Adrenal gland (tissue), 12 donors: ENCODE results near the gene SSBP3. TPM values are rescaled to one million over a fixed set of nuclear protein-coding genes. Genes with fewer than 3 reads are reported as not detected.

Experiments
- DNase-seq, 7 donors: peaks; one replicate each; pipeline ENCODE4 v3.0.0-alpha.2; 2019 to 2020
- H3K27ac ChIP-seq, 5 donors: fragments of 200-600 bp; sonication (generic) in 4 of 5; 1 replicate in 3 of 5; 2 replicates in 2 of 5; pipeline versions ENCODE4 v1.5.1 to v1.8.0; 2016 to 2020; ENCODE audit warnings: mild to moderate bottlenecking in 1 of 5
- H3K27me3 ChIP-seq: fragments of 200-600 bp; 2 replicates; pipeline ENCODE4 v1.8.0; 2021
- H3K36me3 ChIP-seq, 2 donors: fragments of 200-600 bp; replicated peaks in 1 of 2; 1 replicate in 1 of 2; 2 replicates in 1 of 2; pipeline versions ENCODE4 v1.5.1 to v1.8.0; 2018 to 2022
- H3K4me1 ChIP-seq, 2 donors: fragments of 200-600 bp; replicated peaks in 1 of 2; 1 replicate in 1 of 2; 2 replicates in 1 of 2; pipeline versions ENCODE4 v1.5.1 to v1.8.0; 2018 to 2021
- H3K4me3 ChIP-seq, 4 donors: fragments of 200-600 bp; sonication (generic) in 3 of 4; one replicate each; pipeline ENCODE4 v1.5.1; 2016 to 2018
- H3K9me3 ChIP-seq, 3 donors: fragments of 200-600 bp; sonication (generic) in 1 of 3; replicated peaks in 1 of 3; 1 replicate in 2 of 3; 2 replicates in 1 of 3; pipeline versions ENCODE4 v1.5.1 to v1.8.0; 2016 to 2021
- CTCF ChIP-seq, 6 experiments: fragments of 450-650 bp in 4 of 6; fragments of 200-600 bp in 2 of 6; sonication (generic) in 1 of 6; IDR thresholded peaks; 1 replicate in 5 of 6; 2 replicates in 1 of 6; pipeline versions ENCODE4 v1.5.1 to v1.8.0; 2016 to 2021; ENCODE audit warnings: antibody characterized with exemption in 6 of 6, mild to moderate bottlenecking in 2 of 6, moderate library complexity in 1 of 6
- POLR2A ChIP-seq, 2 donors: fragments of 450-650 bp; IDR thresholded peaks; one replicate each; pipeline ENCODE4 v1.6.1; 2017; ENCODE audit warnings: antibody characterized with exemption in 2 of 2, mild to moderate bottlenecking in 2 of 2, moderate library complexity in 1 of 2
- WGBS, 4 donors: extraction: QIAGEN DNeasy Blood & Tissue Kit in 2 of 4; methylation state at CpG; one replicate each; pipeline versions ENCODE4 v1.1.5 to v1.1.7; 2013 to 2017; 5-methylcytosine and 5-hydroxymethylcytosine counted together
- intact Hi-C, 2 donors: fragments of 100-400 bp; cut with DNase I; formaldehyde crosslinking; loops; one replicate each; pipeline versions ENCODE4 v1.14.1 to v1.15.0; 2022 to 2023
- polyA plus RNA-seq, 3 donors: library from polyadenylated mRNA; stranded (reverse); fragments of 200-250 nt in 2 of 3; fragments of 350-450 nt in 1 of 3; fragmentation: Illumina TruSeq in 1 of 3; extraction: RNeasy Lipid Tissue Mini Kit (QIAGEN cat#74804) in 1 of 3; gene quantifications; one replicate each; pipeline ENCODE4 v1.2.3, GENCODE V29; 2013 to 2014
- total RNA-seq, 9 donors: library from RNA; depleted of rRNA in 4 of 9; stranded (reverse); fragments of >200 nt in 4 of 9; fragments of 120-200 nt in 1 of 9; fragmentation: NEBNext Ultra II Directional in 1 of 9; extraction: Animal tissue kit (Norgen Biotek cat#: 25700) in 1 of 9; gene quantifications; one replicate each; pipeline versions ENCODE4 v1.1.0 to v1.2.4, GENCODE V29; 2013 to 2023
- donor health status: healthy with polysubstance abuse.
- donor health status: Bipolar disorder and iron deficiency.
- donor health status: DM: yes; HTN: yes; CAD: no.
- donor health status: DM: no; HTN: no; CAD: no.
- donor health status: DM: no; HTN: no; CAD: no.
- donor health status: DM: yes; HTN: yes; CAD: no.

The SSBP3 gene
- total and polyA plus RNA-seq, 12 donors: 15.3 to 150 (median 66.0) TPM

GRCh38 chr1:54305906-54306514 lies 100.2 kb downstream of the SSBP3 start:
- TF ChIP-seq CTCF (IDR thresholded peaks at IDR 0.05): no peak
- TF ChIP-seq POLR2A (IDR thresholded peaks at IDR 0.05): no peak
- no peaks in the 10 kb centered on the region for H3K36me3 ChIP-seq
- peaks cover 0 to 21% of the 10 kb centered on the region in 2 donors for H3K4me1 ChIP-seq
- no peak overlapping the region for H3K4me3 ChIP-seq
- intact Hi-C loops: loop anchor here in 1 of 2 donors (10.0 kb wide), 1 partner anchor 189 kb away; no protein-coding TSS in a partner anchor
- no peaks in the 10 kb centered on the region for H3K9me3 ChIP-seq
- no peaks in the 10 kb centered on the region for H3K27me3 ChIP-seq
- peak overlapping the region in 1 of 5 donors; percentile 64 for H3K27ac ChIP-seq
- DNase-seq: no peak
- WGBS, 4 donors: 86 to 90% (median 86%) methylated on average over 7 of the region's 7 CpGs

DNA sequence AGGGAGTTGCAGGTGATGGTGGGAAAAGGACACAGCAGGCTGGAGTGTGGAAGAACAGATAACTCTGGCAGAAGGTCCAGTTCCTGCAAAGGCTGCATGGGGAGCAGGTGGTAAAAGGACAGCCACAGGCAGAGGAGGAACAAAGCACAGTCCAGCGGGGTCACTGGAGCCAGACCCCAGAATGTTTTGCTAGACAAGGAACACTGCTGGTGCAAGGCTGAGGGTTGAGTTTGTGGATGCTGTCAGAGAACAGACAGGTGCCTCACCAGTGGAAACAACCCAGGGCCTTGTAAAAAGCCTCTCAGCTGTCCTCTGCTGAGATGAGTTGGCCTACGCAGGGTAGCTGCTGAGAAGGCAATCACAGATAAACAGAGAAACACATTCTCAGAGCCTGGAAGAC lies 101.7 kb downstream of the SSBP3 start:
- no peaks in the 10 kb centered on the region for H3K27me3 ChIP-seq
- peaks cover 0 to 9% of the 10 kb centered on the region in 2 donors for H3K4me1 ChIP-seq
- H3K27ac ChIP-seq: peak overlapping the region in 1 of 5 donors; percentile 64
- no peak for DNase-seq
- intact Hi-C loops: loop anchor here in 1 of 2 donors (10.0 kb wide), 1 partner anchor 190 kb away; no protein-coding TSS in a partner anchor
- WGBS, 4 donors: 85 to 91% (median 88%) methylated on average over 2 of the region's 2 CpGs
- TF ChIP-seq CTCF (IDR thresholded peaks at IDR 0.05): no peak
- no peak for TF ChIP-seq POLR2A (IDR thresholded peaks at IDR 0.05)
- H3K9me3 ChIP-seq: no peaks in the 10 kb centered on the region
- no peaks in the 10 kb centered on the region for H3K36me3 ChIP-seq
- no peak overlapping the region for H3K4me3 ChIP-seq

DNA sequence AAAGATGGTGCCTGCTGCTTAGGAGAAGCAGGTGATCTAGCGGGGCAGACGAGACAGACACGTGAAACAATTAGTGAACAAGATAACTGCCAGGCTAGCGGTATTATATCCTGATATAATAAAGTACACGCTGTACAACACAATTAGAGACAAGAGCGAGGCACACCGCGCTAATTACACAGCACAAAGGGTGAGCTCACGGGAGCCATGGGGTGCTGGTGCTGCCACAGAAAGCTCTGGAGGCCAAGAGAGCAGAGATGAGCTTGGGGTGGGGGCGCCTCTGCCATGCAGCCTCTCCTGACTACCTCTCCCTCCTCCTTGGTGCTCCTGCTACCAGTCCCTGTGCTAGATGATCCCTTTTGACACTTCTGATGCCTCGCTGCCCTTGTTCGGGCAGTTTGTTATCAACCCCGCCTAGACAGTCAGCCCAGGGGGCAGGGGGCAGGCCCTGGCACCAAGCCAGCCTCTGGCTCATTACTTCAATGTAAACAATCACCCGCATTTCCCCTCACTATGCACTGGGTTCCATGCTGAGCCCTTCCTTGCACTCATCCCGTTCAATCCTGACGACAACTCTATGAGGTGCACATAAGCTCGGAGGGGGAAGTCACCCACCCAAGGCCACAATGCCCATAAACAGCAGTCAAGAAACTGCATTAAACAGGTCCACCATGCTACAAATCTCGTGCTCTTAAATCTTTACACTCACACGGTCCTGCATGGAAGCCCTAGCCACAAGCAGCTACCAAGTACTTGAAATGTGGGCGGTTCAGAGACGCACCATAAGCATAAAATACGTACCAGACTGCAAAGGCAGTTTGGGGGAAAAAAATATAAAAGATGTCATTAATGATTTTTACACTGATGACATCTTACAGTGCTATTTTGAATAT lies 103.0 kb downstream of the SSBP3 start:
- DNase-seq: peak in 1 of 7 donors; percentile 87

More for the DNA sequence above, 103.0 kb downstream of the SSBP3 start:
- WGBS, 4 donors: 83 to 89% (median 85%) methylated on average over 22 of the region's 22 CpGs
- H3K27ac ChIP-seq: peak overlapping the region in 1 of 5 donors; percentile 64
- intact Hi-C loops: loop anchor here in 1 of 2 donors (10.0 kb wide), 1 partner anchor 192 kb away; no protein-coding TSS in a partner anchor
- no peak overlapping the region for H3K4me3 ChIP-seq
- no peaks in the 10 kb centered on the region for H3K27me3 ChIP-seq
- peaks cover 4 to 21% of the 10 kb centered on the region in 2 donors for H3K4me1 ChIP-seq
- no peaks in the 10 kb centered on the region for H3K36me3 ChIP-seq
- H3K9me3 ChIP-seq: no peaks in the 10 kb centered on the region
- TF ChIP-seq CTCF (IDR thresholded peaks at IDR 0.05) (no peak), POLR2A (IDR thresholded peaks at IDR 0.05) (no peak)
